ENCODE data around the gene DDX25.

GRCh38 chr11:125925804-125926203, 21.5 kb downstream of the DDX25 start:
- no peak for TF ChIP-seq CTCF (IDR thresholded peaks at IDR 0.05)
- no peak for TF ChIP-seq POLR2A (IDR thresholded peaks at IDR 0.05)
- TF ChIP-seq POLR2AphosphoS5 (IDR thresholded peaks at IDR 0.05): no peak
